SKM-1 treated with dmso at 0.1 percent for 144 hours (cell line): ENCODE results near the gene LY6G5C.

Experiments
- DNase-seq: peaks from one replicate; lab custom pipeline; 2025; ENCODE audit not compliant: unreplicated experiment; lab: John Stamatoyannopoulos, UW

The LY6G5C gene

GRCh38 chr6:31680226-31681134, at the start of gene LY6G5C:
LY6G5C (minus strand) TSS chr6:31681067; CDS start chr6:31680373, 694 bp downstream.
- peak; percentile 75 for DNase-seq

GRCh38 chr6:31729979-31730630, 49.2 kb upstream of the LY6G5C start:
- DNase-seq: no peak

- DNase-seq: no peak
These were observed 48.7 kb upstream of the LY6G5C start for GRCh38 chr6:31729515-31729978.

- no peak for DNase-seq
These were observed 48.1 kb upstream of the LY6G5C start, which contains the start of gene DDAH2 for GRCh38 chr6:31728767-31729514. DDAH2 (minus strand) TSS chr6:31729299; CDS start chr6:31729161, 138 bp downstream.

GRCh38 chr6:31727717-31728671, 47.1 kb upstream of the LY6G5C start:
- DNase-seq: peak; percentile 67

- peak; percentile 91 for DNase-seq
These were observed 46.3 kb upstream of the LY6G5C start for GRCh38 chr6:31727034-31727716.

- DNase-seq: no peak
These were observed 44.9 kb upstream of the LY6G5C start for GRCh38 chr6:31725502-31726350.

- DNase-seq: no peak
These were observed 43.3 kb upstream of the LY6G5C start for GRCh38 chr6:31723980-31724691.

- no peak for DNase-seq
These were observed 42.5 kb upstream of the LY6G5C start, which contains the start of gene MPIG6B for GRCh38 chr6:31723245-31723979. MPIG6B (plus strand) TSS chr6:31723373; CDS start chr6:31723384, 11 bp downstream.

GRCh38 chr6:31722173-31722572, 41.3 kb upstream of the LY6G5C start:
- DNase-seq: no peak

- DNase-seq: no peak
These were observed 40.6 kb upstream of the LY6G5C start, which contains the start of gene LY6G6C for GRCh38 chr6:31721351-31722020. LY6G6C (minus strand) TSS chr6:31721746; CDS start chr6:31721679, 67 bp downstream.

GRCh38 chr6:31720196-31720770, 39.4 kb upstream of the LY6G5C start:
- DNase-seq: no peak

- no peak for DNase-seq
These were observed 38.1 kb upstream of the LY6G5C start for GRCh38 chr6:31719001-31719400.

- no peak for DNase-seq
These were observed 37.4 kb upstream of the LY6G5C start for GRCh38 chr6:31718265-31718664.

- no peak for DNase-seq
These were observed 36.8 kb upstream of the LY6G5C start for GRCh38 chr6:31717499-31718222.
